IMR-90 (cell line): ENCODE data around the gene C3orf22. TPM values are rescaled to one million over a fixed set of nuclear protein-coding genes. Genes with fewer than 3 reads are reported as not detected.

Experiments used
- ATAC-seq: fragments of 200-7000 bp; cut with Tn5 transposase; 2 replicates; pipeline ENCODE4 v1.9.1; 2020; ENCODE audit warnings: low read depth, mild to moderate bottlenecking, moderate library complexity
- BruUV-seq: library from RNA; stranded (reverse); fragments of 400-500 nt; replicated peaks from 2 replicates; lab custom pipeline; 2021; lab: Mats Ljungman, UMichigan
- CTCF ChIA-PET: fragments of 300-600 bp; formaldehyde crosslinking; extraction: SDS; loops from one replicate; lab custom pipeline; 2021; ENCODE audit warnings: antibody characterized with exemption; lab: Yijun Ruan, JAX
- POLR2A ChIA-PET: fragments of 300-600 bp; sonication (Branson Sonifier 250); formaldehyde crosslinking; loops from one replicate; lab custom pipeline; 2022; ENCODE audit warnings: antibody characterized with exemption; ENCODE audit not compliant: unreplicated experiment; lab: Charles Lee
- DNase-seq: peaks from one replicate; pipeline ENCODE4 v3.0.0; 2013
- H2AFZ ChIP-seq: replicated peaks from 2 replicates; pipeline ENCODE3; 2013; ENCODE audit warnings: low read length, mild to moderate bottlenecking; ENCODE audit not compliant: poor library complexity
- H2AK5ac ChIP-seq: 2 replicates; pipeline ENCODE4 v1.6.1; 2013; ENCODE audit warnings: low read depth, low read length, inconsistent platforms
- H2AK9ac ChIP-seq: replicated peaks from 2 replicates; pipeline ENCODE3; 2013; ENCODE audit warnings: mild to moderate bottlenecking, low read depth, low read length, moderate library complexity; ENCODE audit not compliant: poor library complexity
- H2BK120ac ChIP-seq: 2 replicates; pipeline ENCODE4 v1.6.1; 2013; ENCODE audit warnings: low read depth, low read length, inconsistent platforms
- H2BK15ac ChIP-seq: 3 replicates; pipeline ENCODE4 v1.6.1; 2013; ENCODE audit warnings: low read depth, low read length, inconsistent platforms
- H2BK20ac ChIP-seq: 2 replicates; pipeline ENCODE4 v1.6.1; 2013; ENCODE audit warnings: low read depth, mild to moderate bottlenecking, inconsistent platforms, low read length, moderate library complexity
- H2BK5ac ChIP-seq: 2 replicates; pipeline ENCODE4 v1.6.1; 2013; ENCODE audit warnings: mild to moderate bottlenecking, low read depth, low read length, inconsistent platforms; ENCODE audit not compliant: poor library complexity, severe bottlenecking
- H3K14ac ChIP-seq: replicated peaks from 2 replicates; pipeline ENCODE4 v1.6.1; 2013; ENCODE audit warnings: low read depth, low read length, inconsistent platforms
- H3K18ac ChIP-seq: 2 replicates; pipeline ENCODE4 v1.6.1; 2013; ENCODE audit warnings: low read depth, low read length, control low read depth
- H3K23ac ChIP-seq: 2 replicates; pipeline ENCODE4 v1.6.1; 2013; ENCODE audit warnings: low read depth, low read length, inconsistent platforms
- H3K27ac ChIP-seq: 2 replicates; pipeline ENCODE4 v1.5.1; 2013; ENCODE audit warnings: mild to moderate bottlenecking, control low read depth, low read length; ENCODE audit not compliant: insufficient read depth
- H3K27me3 ChIP-seq: 2 replicates; pipeline ENCODE4 v1.6.1; 2013; ENCODE audit warnings: low read length; ENCODE audit not compliant: control insufficient read depth, insufficient read depth
- H3K36me3 ChIP-seq: 2 replicates; pipeline ENCODE4 v1.6.1; 2013; ENCODE audit warnings: low read length, mixed read lengths; ENCODE audit not compliant: control insufficient read depth, insufficient read depth
- H3K4ac ChIP-seq: 2 replicates; pipeline ENCODE4 v1.6.1; 2013; ENCODE audit warnings: low read depth, low read length, inconsistent platforms
- H3K4me1 ChIP-seq: 2 replicates; pipeline ENCODE4 v1.6.1; 2013; ENCODE audit warnings: low read length, mixed read lengths; ENCODE audit not compliant: control insufficient read depth, insufficient read depth
- H3K4me2 ChIP-seq: 2 replicates; pipeline ENCODE4 v1.6.1; 2013; ENCODE audit warnings: low read depth, mild to moderate bottlenecking, control low read depth, low read length, moderate library complexity
- H3K4me3 ChIP-seq: 2 replicates; pipeline ENCODE4 v1.5.1; 2013; ENCODE audit warnings: low read depth, mild to moderate bottlenecking, control low read depth, low read length, moderate library complexity; ENCODE audit not compliant: insufficient read depth
- H3K56ac ChIP-seq: 2 replicates; pipeline ENCODE4 v1.6.1; 2013; ENCODE audit warnings: low read length, inconsistent platforms; ENCODE audit not compliant: insufficient read depth; ENCODE audit errors: extremely low read depth
- H3K79me1 ChIP-seq, 2 experiments: 2 replicates each; pipeline ENCODE4 v1.6.1; 2013; ENCODE audit warnings: low read length in 2 of 2, inconsistent platforms in 1 of 2, low read depth in 1 of 2
- H3K9ac ChIP-seq: 2 replicates; pipeline ENCODE4 v1.6.1; 2013; ENCODE audit warnings: low read depth, low read length, control low read depth
- H3K9me1 ChIP-seq: 2 replicates; pipeline ENCODE4 v1.6.1; 2013; ENCODE audit warnings: low read length, inconsistent platforms; ENCODE audit not compliant: insufficient read depth
- H3K9me3 ChIP-seq: 2 replicates; pipeline ENCODE4 v1.6.1; 2013; ENCODE audit warnings: low read length; ENCODE audit not compliant: control insufficient read depth, insufficient read depth
- H4K20me1 ChIP-seq: 2 replicates; pipeline ENCODE4 v1.6.1; 2013; ENCODE audit warnings: low read length, inconsistent platforms; ENCODE audit not compliant: insufficient read depth
- H4K5ac ChIP-seq: 2 replicates; pipeline ENCODE4 v1.6.1; 2013; ENCODE audit warnings: mild to moderate bottlenecking, low read depth, low read length, control low read depth
- H4K8ac ChIP-seq, 2 experiments: 2 replicates each; pipeline ENCODE4 v1.6.1; 2013; ENCODE audit warnings: low read depth in 2 of 2, low read length in 2 of 2, control low read depth in 1 of 2, inconsistent platforms in 1 of 2
- H4K91ac ChIP-seq: 2 replicates; pipeline ENCODE4 v1.6.1; 2013; ENCODE audit warnings: low read depth, low read length, inconsistent platforms; ENCODE audit not compliant: insufficient read depth
- BHLHE40 ChIP-seq: fragments of 150-350 bp; IDR thresholded peaks from 2 replicates; pipeline ENCODE4 v1.6.1; 2016; ENCODE audit warnings: mild to moderate bottlenecking, low read depth, low read length
- CEBPB ChIP-seq: IDR thresholded peaks from 2 replicates; pipeline ENCODE4 v1.6.1; 2012; ENCODE audit warnings: low read depth, low read length, improper control_type of control experiment
- CHD1 ChIP-seq: IDR thresholded peaks from 2 replicates; pipeline ENCODE4 v1.6.1; 2012; ENCODE audit warnings: low read depth, low read length, improper control_type of control experiment
- FOS ChIP-seq: fragments of 150-350 bp; IDR thresholded peaks from 2 replicates; pipeline ENCODE4 v1.6.1; 2016; ENCODE audit warnings: low read depth, low read length
- MAFK ChIP-seq: IDR thresholded peaks from 2 replicates; pipeline ENCODE4 v1.6.1; 2012; ENCODE audit warnings: low read depth, low read length, improper control_type of control experiment
- MAZ ChIP-seq: IDR thresholded peaks from 2 replicates; pipeline ENCODE4 v1.6.1; 2012; ENCODE audit warnings: low read depth, mild to moderate bottlenecking, low read length, improper control_type of control experiment, moderate library complexity, borderline replicate concordance
- NFE2L2 ChIP-seq: fragments of 150-350 bp; IDR thresholded peaks from 2 replicates; pipeline ENCODE4 v1.6.1; 2016; ENCODE audit warnings: low read depth, mild to moderate bottlenecking, low read length
- POLR2A ChIP-seq: IDR thresholded peaks from 2 replicates; pipeline ENCODE4 v1.6.1; 2012; ENCODE audit warnings: mild to moderate bottlenecking, low read depth, low read length
- RAD21 ChIP-seq: IDR thresholded peaks from 2 replicates; pipeline ENCODE4 v1.6.1; 2012; ENCODE audit warnings: low read length, improper control_type of control experiment
- RCOR1 ChIP-seq: IDR thresholded peaks from 2 replicates; pipeline ENCODE4 v1.6.1; 2012; ENCODE audit warnings: mild to moderate bottlenecking, low read length, improper control_type of control experiment; ENCODE audit not compliant: insufficient replicate concordance
- SMC3 ChIP-seq: fragments of 150-350 bp; IDR thresholded peaks from 2 replicates; pipeline ENCODE4 v1.6.1; 2016; ENCODE audit warnings: low read depth, mild to moderate bottlenecking, antibody characterized with exemption, low read length, moderate library complexity
- WGBS, 2 experiments: methylation state at CpG; one replicate each; pipeline versions ENCODE4 v1.1.5 to v1.1.7; 2013; ENCODE audit warnings: missing lambda C conversion rate in 2 of 2; ENCODE audit not compliant: insufficient read length in 1 of 2; ENCODE audit errors: extremely low coverage in 2 of 2; 5-methylcytosine and 5-hydroxymethylcytosine counted together
- dilution Hi-C: fragments of 300-500 bp; cut with HindIII; formaldehyde crosslinking; loops from one replicate; pipeline ENCODE4 v1.14.3; 2018; ENCODE audit warnings: low sequenced_read_pairs; ENCODE audit not compliant: unreplicated experiment
- in situ Hi-C: fragments of 300-500 bp; cut with MboI; formaldehyde crosslinking; loops from 3 replicates; pipeline ENCODE4 v1.14.3; 2019; ENCODE audit warnings: low sequenced_read_pairs, inconsistent platforms, mixed read lengths
- intact Hi-C: fragments of 100-400 bp; cut with micrococcal nuclease; formaldehyde crosslinking; loops from 2 replicates; pipeline ENCODE4 v1.10.0; 2022
- polyA plus RNA-seq, 3 experiments: library from polyadenylated mRNA; depleted of rRNA; stranded (reverse); fragments of >200 nt; gene quantifications; 2 replicates each; pipeline ENCODE4 v1.2.3, GENCODE V29; 2012; ENCODE audit warnings: low replicate concordance in 1 of 3
- total RNA-seq: library from RNA; depleted of rRNA; stranded (reverse); fragments of >200 nt; gene quantifications from 2 replicates; pipeline ENCODE4 v1.2.3, GENCODE V29; 2012
- TF ChIP-seq, protein P1 (sequence below): fragments of 150-350 bp; IDR thresholded peaks from 2 replicates; pipeline ENCODE4 v1.6.1; 2016; ENCODE audit warnings: low read depth, mild to moderate bottlenecking, low read length, moderate library complexity, borderline replicate concordance
- TF ChIP-seq, protein P2 (sequence below): conservative IDR thresholded peaks from 2 replicates; pipeline ENCODE4 v1.5.1; 2012; ENCODE audit warnings: mild to moderate bottlenecking, low read depth, low read length, improper control_type of control experiment

Gene C3orf22
- total and polyA plus RNA-seq, 2 of the 4 experiments (the other 2 are of a cell fraction): not detected

- TF ChIP-seq RAD21: no peak
Measured at GRCh38 chr3:126548556-126549466, 9.9 kb downstream of the C3orf22 start (continued).

DNA sequence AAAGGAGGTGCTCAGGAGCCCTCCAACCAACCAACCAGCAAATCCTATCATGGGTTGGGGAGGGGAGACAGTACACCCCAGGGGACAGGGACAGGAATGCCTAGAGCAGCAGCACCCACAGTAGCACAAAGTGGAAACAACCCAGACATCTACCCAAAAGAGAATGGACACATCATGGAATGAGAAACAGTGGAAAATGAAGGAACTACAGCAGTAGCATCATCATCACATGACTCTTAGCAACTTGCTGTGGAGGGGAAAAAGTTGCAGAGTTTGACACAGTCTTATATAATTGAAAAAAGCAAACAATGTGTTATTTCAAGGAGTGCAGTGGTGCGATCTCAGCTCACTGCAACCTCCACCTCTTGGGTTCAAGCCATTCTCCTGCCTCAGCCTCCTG is 11.0 kb downstream of the C3orf22 start:
- Histone ChIP-seq H3K79me1 (no peaks in the 10 kb centered on the region), H3K4ac (no peak overlapping the region), H2AK5ac (no peak overlapping the region), H3K4me1 (no peaks in the 10 kb centered on the region), H3K9me1 (no peaks in the 10 kb centered on the region), H3K23ac (no peak overlapping the region), H2BK120ac (no peak overlapping the region), H4K5ac (no peak overlapping the region), H2BK5ac (no peak overlapping the region), H3K4me3 (no peak overlapping the region), H3K14ac (no peak overlapping the region), H3K9me3 (no peaks in the 10 kb centered on the region), H3K18ac (no peak overlapping the region), H2AK9ac (no peak overlapping the region), H2BK20ac (no peak overlapping the region), H2BK15ac (no peak overlapping the region), H4K8ac (no peak overlapping the region), H4K20me1 (no peaks in the 10 kb centered on the region), H3K56ac (no peak overlapping the region), H3K27me3 (peaks cover 36% of the 10 kb centered on the region), H4K91ac (no peak overlapping the region), H3K36me3 (no peaks in the 10 kb centered on the region), H3K27ac (no peak overlapping the region), H3K4me2 (no peak overlapping the region), H2AFZ (no peak overlapping the region), H3K9ac (no peak overlapping the region)
- DNase-seq (no peak), ATAC-seq (no peak)
- BruUV-seq: no TSS peak
- WGBS, 2 experiments: no CpG with 5 or more reads among the region's 1 CpG
- ChIA-PET CTCF (interaction anchor here (0.7 to 1.1 kb wide), 2 partner anchors 11 to 15 kb away, joined by 3 read pairs; partner anchors contain the start of gene C3orf22), POLR2A (no interaction called here)
- intact Hi-C loops (no loop called here), dilution Hi-C loops (no loop called here), in situ Hi-C loops (no loop called here)
- no peak for TF ChIP-seq CHD1
- TF ChIP-seq MAFK: no peak
- TF ChIP-seq RCOR1: no peak
- no peak for TF ChIP-seq FOS
- no peak for TF ChIP-seq POLR2A
- TF ChIP-seq BHLHE40: no peak
- TF ChIP-seq MAZ: no peak
- TF ChIP-seq CEBPB: no peak
- no peak for TF ChIP-seq RAD21
- TF ChIP-seq, protein P1, sequence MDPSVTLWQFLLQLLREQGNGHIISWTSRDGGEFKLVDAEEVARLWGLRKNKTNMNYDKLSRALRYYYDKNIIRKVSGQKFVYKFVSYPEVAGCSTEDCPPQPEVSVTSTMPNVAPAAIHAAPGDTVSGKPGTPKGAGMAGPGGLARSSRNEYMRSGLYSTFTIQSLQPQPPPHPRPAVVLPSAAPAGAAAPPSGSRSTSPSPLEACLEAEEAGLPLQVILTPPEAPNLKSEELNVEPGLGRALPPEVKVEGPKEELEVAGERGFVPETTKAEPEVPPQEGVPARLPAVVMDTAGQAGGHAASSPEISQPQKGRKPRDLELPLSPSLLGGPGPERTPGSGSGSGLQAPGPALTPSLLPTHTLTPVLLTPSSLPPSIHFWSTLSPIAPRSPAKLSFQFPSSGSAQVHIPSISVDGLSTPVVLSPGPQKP: no peak
- no peak for TF ChIP-seq NFE2L2
- no peak for TF ChIP-seq SMC3
- TF ChIP-seq, protein P2, sequence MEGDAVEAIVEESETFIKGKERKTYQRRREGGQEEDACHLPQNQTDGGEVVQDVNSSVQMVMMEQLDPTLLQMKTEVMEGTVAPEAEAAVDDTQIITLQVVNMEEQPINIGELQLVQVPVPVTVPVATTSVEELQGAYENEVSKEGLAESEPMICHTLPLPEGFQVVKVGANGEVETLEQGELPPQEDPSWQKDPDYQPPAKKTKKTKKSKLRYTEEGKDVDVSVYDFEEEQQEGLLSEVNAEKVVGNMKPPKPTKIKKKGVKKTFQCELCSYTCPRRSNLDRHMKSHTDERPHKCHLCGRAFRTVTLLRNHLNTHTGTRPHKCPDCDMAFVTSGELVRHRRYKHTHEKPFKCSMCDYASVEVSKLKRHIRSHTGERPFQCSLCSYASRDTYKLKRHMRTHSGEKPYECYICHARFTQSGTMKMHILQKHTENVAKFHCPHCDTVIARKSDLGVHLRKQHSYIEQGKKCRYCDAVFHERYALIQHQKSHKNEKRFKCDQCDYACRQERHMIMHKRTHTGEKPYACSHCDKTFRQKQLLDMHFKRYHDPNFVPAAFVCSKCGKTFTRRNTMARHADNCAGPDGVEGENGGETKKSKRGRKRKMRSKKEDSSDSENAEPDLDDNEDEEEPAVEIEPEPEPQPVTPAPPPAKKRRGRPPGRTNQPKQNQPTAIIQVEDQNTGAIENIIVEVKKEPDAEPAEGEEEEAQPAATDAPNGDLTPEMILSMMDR: no peak
